Right lobe of liver (tissue), 4 donors: ENCODE measurements around the gene ARPP21.

Experiments used
- CTCF ChIP-seq, 4 donors: fragments of 200-600 bp in 3 of 4; fragments of 450-650 bp in 1 of 4; IDR thresholded peaks; one replicate each; pipeline versions ENCODE4 v1.5.1 to v1.8.0; 2016 to 2022; ENCODE audit warnings: antibody characterized with exemption in 4 of 4, mild to moderate bottlenecking in 2 of 4
- POLR2A ChIP-seq: fragments of 450-650 bp; IDR thresholded peaks from one replicate; pipeline ENCODE4 v1.6.1; 2017; ENCODE audit warnings: antibody characterized with exemption, mild to moderate bottlenecking
- donor health status: DM: no; HTN: no; CAD: no.
- donor health status: DM: no; HTN: no; CAD: no.
- donor health status: DM: no; HTN: yes; CAD: no.

- no peak for TF ChIP-seq CTCF (IDR thresholded peaks at IDR 0.05)
- no peak for TF ChIP-seq POLR2A
Measured at GRCh38 chr3:35744419-35744818, 105.1 kb downstream of the ARPP21 start.
